Measurements from ENCODE around the gene ATG16L2.
A peak's percentile ranks its signal among the peaks of the same experiment; 100 is the strongest.
"Not testable (repeated sequence)": the region's sequence is repeated elsewhere in the genome, so short reads cannot be mapped to it uniquely, and the experiment has no call there.

ATG16L2 gene

GRCh38 chr11:72826191-72826941 lies 12.2 kb downstream of the ATG16L2 start:
- DNase-seq, result no peak

DNA sequence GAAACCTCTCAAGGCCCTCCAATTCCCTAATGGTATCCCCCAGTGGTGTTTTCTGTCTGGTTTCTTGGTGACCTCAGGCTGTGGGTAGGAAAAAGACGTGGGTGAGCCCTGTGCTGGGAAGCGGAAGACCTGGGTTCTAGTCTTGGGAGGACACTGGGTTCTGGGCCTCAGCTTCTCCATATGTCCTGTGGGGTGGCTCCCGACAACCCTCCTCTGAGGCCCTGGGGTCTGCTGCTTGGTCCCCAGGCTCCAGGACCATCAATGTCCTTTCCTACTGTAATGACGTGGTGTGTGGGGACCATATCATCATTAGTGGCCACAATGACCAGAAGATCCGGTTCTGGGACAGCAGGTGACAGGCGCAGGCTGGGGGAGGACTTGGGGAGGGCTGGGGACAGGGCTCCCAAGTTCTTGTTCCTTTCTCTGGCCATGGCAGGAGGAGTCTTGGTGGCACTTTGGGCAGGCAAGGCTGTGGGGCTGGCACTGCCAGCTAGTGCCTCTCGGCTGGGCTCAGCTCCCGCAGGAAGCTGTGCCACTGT lies 12.8 kb downstream of the ATG16L2 start:
- DNase-seq, result no peak

DNA sequence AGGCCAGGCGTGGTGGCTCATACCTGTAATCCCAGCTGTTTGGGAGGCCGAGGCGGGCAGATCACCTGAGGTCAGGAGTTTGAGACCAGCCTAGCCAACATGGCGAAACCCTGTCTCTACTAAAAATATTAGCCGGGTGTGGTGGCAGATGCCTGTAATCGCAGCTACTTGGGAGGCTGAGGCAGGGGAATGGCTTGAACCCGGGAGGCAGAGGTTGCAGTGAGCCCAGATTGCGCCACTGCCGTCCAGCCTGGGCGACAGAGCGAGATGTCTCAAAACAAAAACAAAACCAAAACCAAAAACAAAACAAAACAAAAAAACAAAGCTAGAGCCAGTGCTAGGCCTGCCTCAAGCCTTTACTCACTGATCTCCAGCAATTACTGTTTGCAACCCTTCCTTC lies 13.4 kb downstream of the ATG16L2 start:
- not testable (repeated sequence) for DNase-seq

GRCh38 chr11:72828081-72828567 lies 13.9 kb downstream of the ATG16L2 start:
- DNase-seq, result peak; percentile 53

GRCh38 chr11:72828692-72829101 lies 14.5 kb downstream of the ATG16L2 start:
- DNase-seq, result no peak

DNA sequence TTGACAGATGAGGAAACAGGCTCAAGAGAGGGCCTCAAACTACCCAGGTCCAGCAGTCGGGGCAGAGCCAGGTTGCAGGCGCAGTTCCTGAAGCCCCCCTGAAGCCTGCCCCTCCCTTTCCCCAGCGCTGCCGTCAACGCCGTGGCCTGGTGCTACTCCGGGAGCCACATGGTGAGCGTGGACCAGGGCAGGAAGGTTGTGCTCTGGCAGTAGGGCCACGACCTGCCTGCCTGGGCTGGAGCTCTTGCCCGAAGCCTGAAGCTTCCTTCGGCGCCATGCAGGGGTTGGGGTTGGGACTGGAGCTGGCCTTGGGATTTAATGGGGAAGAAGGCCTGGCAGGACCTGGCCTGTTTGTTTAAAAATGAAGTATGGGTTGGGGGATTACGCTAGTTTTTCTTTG lies 15.0 kb downstream of the ATG16L2 start:
- no peak for DNase-seq

DNA sequence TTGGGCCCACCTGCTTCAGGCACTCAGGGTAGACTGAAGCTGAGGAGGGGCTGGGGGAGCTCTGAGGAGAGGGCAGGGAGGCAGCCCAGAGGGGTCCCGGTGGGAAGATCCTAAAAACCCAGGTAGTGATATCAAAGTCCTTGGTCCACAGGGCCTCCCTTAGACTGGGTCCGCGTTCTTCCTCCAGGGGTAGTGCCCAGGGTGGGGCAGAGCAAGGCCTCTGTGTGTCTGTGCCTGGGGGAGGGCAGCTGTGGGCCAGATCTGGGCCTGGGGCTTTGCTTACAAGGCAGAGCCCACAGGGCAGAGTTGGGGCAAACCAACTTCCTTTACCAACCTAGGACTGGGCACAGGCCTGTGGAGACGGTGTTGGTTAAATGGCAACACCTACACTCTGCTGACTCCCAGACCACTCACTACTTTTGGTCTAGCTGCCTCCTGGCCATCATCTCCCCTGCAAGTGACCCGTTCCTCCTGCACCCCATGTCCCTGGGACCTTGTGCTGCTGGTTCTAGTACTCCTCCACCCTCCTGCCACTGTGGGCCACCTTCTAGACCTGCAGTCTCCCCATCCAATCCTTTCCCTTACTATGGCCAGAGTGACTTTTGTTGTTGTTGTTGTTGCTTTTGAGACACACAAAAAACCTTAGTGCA lies 15.8 kb downstream of the ATG16L2 start:
- no peak for DNase-seq

DNA sequence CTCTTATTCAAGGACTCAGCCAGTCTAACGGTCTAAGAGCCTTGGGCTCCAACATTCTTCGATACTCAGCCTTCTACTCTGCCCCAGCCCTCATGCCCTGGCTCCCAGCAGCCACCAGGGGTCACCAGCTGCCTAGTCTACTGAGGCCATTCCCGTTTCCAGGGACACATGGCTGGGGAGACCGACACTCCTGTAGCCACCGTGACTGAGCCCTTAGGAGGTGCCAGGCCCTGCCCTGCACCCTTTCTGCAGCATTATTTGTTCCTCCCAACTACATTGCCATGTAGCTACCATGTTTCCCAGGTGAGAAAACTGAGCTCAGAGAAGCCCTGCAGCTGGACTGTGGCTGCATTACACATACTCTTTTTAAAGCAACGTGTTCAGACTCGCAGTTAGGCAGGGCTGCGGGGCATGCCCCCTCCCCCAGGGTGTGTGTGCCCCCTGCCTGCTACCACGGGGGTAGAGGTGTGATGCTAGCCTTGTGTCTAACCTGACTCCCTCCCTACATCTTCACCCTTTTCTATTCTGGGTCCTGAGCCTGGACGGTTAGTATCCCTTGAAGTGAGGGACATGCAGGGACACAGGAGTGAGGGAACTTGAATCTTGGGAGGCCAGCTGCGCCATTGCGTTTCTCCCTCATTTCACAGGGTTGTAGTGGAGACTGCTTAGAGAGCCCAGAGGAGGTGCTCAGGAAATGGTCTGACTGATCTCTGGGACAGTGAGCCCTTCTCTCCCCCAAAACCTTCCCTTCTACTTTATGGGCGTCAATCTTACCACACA lies 17.5 kb downstream of the ATG16L2 start:
- DNase-seq, result peak; percentile 69

GRCh38 chr11:72832301-72833082 lies 18.3 kb downstream of the ATG16L2 start:
- DNase-seq, result no peak

GRCh38 chr11:72833083-72833733 lies 19.0 kb downstream of the ATG16L2 start:
- DNase-seq, result no peak

DNA sequence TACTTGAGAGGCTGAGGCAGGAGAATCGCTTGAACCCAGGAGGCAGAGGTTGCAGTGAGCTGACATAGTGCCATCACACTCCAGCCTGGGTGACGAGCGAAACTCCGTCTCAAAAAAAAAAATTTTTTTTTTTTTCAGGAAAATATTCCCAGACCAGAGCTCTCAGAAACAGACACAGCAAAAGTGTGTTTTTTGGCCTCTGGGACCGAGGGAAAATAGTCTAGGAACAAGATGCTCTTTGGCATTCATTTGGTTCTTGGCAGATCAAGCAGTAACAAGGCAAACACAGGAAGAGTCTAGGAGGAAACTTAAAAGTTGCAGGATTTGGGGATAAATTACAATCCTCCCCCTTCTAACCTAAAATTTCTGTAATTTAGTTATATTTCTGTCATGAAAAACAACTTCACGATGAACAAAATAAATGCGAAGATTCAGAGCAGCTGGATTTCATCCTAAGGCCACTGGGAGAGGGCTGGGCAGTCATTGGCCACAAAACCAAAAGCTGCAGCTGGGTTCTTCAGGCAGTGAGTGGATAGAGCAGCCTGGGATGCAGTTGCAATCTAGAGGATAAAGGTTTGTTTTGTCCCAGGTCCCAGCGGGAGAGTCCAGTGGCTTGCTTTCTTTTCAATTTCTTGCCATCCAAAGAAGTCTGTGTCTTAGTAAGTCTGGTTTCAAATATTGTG lies 19.7 kb downstream of the ATG16L2 start:
- no peak for DNase-seq

GRCh38 chr11:72834905-72835304 lies 20.7 kb downstream of the ATG16L2 start:
- no peak for DNase-seq

DNA sequence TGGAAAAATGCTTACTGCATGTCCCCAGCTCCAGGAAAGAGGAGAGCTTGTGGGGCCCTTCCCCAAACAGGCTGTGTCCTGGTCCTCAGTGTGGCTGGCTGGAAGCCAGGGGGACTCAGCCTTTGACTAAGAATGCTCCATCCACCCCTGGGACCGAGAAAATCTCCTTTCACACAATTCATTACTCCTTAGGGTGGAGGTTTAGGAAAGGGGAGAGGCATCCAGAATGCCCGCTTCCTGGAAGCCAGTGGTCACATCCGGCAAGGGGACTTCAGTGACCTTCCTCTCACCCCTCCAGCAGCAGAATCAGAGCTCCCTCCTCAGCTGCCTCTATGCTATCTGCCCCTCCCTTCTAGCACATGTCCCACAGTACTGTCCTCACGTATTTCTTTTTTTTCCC lies 21.9 kb downstream of the ATG16L2 start:
- DNase-seq, result no peak

- DNase-seq, result no peak
These were observed 24.6 kb downstream of the ATG16L2 start for GRCh38 chr11:72838691-72839305.

DNA sequence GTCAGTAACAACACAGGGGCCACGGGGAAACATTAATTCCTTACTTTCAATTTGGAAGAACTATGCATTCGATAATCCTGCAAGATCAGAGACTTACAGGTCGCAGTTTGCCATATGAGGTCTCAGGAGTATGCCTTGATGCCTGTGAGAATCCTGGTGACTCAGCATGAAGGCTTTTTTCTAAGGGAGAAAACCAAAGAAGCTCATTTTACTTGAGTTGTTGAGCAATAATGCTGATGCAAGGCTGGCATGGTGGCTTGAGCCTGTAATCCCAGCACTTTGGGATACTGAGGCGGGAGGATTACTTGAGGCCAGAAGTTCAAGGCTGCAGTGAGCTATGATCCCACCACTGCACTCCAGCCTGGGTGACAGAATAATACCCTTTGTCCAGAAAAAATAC lies 26.6 kb downstream of the ATG16L2 start:
- no peak for DNase-seq

DNA sequence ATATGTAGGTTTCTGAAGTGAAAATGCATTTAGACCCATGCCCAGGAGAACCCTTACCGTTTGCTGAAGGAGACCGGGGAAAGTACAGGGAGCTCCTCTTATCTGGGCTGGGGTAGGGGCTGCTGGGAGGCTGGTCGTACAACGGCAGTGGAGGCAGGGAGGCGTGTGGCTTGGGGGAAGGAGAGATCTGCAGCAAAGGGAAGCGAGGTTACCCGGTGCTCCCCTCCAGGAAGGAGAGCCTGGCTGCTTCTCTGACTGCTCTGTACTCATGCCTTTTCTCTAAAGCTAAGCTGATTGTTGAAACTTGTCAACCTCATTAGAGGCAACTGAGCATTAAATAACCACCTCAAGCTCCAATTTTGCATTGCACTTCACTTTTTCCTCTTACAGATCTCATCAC lies 27.2 kb downstream of the ATG16L2 start:
- DNase-seq, result no peak

- DNase-seq, result no peak
These were observed 27.9 kb downstream of the ATG16L2 start for GRCh38 chr11:72842126-72842525.

GRCh38 chr11:72842653-72843330 lies 28.6 kb downstream of the ATG16L2 start:
- no peak for DNase-seq

GRCh38 chr11:72844356-72844755 lies 30.1 kb downstream of the ATG16L2 start:
- DNase-seq, result no peak

DNA sequence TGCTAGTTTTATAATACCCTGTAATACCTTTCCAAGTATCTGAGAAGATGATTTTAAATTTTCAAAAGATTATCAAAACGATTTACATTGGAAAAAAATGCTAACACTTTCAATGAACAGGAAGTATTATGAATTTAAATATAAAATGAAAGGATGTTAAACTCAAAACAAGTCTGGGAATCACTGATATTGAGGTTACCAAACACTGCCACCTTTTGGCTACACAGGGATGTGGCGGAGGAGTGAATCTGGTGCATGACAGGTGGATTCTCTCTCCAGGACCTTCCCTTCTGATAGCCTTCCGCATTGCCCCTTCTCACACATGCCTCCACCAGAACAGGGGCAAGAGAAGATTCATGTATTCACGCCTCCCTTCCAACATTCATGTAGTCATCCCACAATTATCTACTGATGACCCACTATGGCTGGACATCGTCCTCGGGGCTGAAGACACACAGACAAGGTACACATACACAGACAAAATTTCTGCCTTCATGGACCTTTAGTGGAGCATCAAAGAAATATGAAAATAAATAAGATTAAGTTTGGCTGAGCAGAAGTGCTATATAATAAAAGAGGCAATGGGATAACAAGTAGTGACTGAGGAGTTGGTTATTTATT lies 34.7 kb downstream of the ATG16L2 start:
- peak; percentile 15 for DNase-seq

Measured in SHP77 treated with DMSO at 0.1 percent for 48 hours (cell line).